GM13976 (cell line): ENCODE measurements around the gene SUSD6.
"Not testable (repeated sequence)": the region's sequence is repeated elsewhere in the genome, so short reads cannot be mapped to it uniquely, and the experiment has no call there.

Source experiments
- DNase-seq: peaks from one replicate; pipeline ENCODE4 v3.0.0; 2012; ENCODE audit warnings: low spot score
- CTCF ChIP-seq: IDR thresholded peaks from 2 replicates; pipeline ENCODE4 v1.5.1; 2012; ENCODE audit warnings: borderline replicate concordance, mild to moderate bottlenecking; ENCODE audit not compliant: insufficient read depth; ENCODE audit errors: extremely low read depth, missing control alignments, control extremely low read depth
- in situ Hi-C: fragments of 300-500 bp; cut with MboI; formaldehyde crosslinking; loops from one replicate; pipeline ENCODE4 v1.12.0; 2022; ENCODE audit warnings: low sequenced_read_pairs, mixed read lengths, inconsistent platforms; ENCODE audit not compliant: unreplicated experiment

Gene SUSD6

GRCh38 chr14:69695322-69696203 lies 84.2 kb downstream of the SUSD6 start:
- TF ChIP-seq CTCF, result no peak
- DNase-seq, result no peak
- in situ Hi-C loops, result no loop called here

GRCh38 chr14:69696204-69696527 lies 84.8 kb downstream of the SUSD6 start:
- in situ Hi-C loops, result no loop called here
- TF ChIP-seq CTCF, result no peak
- no peak for DNase-seq

- no peak for DNase-seq
- no peak for TF ChIP-seq CTCF
- in situ Hi-C loops, result no loop called here
Observed at GRCh38 chr14:69696633-69697557, 85.5 kb downstream of the SUSD6 start.

- DNase-seq, result no peak
- TF ChIP-seq CTCF, result no peak
- in situ Hi-C loops, result no loop called here
Observed at GRCh38 chr14:69698572-69698971, 87.2 kb downstream of the SUSD6 start.

- in situ Hi-C loops, DNase-seq: not testable (repeated sequence)
Observed at GRCh38 chr14:69699243-69699642, 87.8 kb downstream of the SUSD6 start.

GRCh38 chr14:69699748-69700303 lies 88.4 kb downstream of the SUSD6 start:
- no peak for DNase-seq
- no peak for TF ChIP-seq CTCF
- in situ Hi-C loops, result no loop called here

- in situ Hi-C loops, result no loop called here
- no peak for DNase-seq
- no peak for TF ChIP-seq CTCF
Observed at GRCh38 chr14:69700575-69700974, 89.2 kb downstream of the SUSD6 start.
